GM21367 (cell line): ENCODE results near the gene CEP83.
"Not testable (repeated sequence)": the region's sequence is repeated elsewhere in the genome, so short reads cannot be mapped to it uniquely, and the experiment has no call there.

Experiments used
- ATAC-seq: cut with Tn5 transposase; IDR thresholded peaks from one replicate; pipeline ENCODE4 v1.9.1; 2021; ENCODE audit not compliant: unreplicated experiment

Gene CEP83

DNA sequence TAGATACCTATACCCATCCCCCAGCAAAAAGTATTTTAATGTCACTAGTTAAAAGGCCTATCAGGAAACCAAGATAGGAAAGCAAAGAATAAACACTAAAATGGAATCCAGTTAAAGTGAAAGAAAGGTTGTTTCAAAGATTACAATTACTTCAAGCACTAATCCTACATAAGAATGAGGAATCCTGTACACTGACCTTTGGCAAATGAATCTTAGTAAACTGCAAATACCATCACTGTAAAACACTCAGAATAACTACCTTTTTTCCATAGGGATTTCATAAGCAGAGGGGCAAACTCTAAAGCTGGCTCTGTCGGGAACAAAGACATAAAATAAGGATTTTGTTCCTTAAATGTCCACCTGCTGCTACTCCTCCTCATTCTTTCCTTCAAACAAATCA is 25.9 kb downstream of the CEP83 start:
- ATAC-seq, result no peak

GRCh38 chr12:94430304-94430703 is 29.4 kb downstream of the CEP83 start:
- ATAC-seq, result no peak

- ATAC-seq, result no peak
These were observed 30.0 kb downstream of the CEP83 start for GRCh38 chr12:94429633-94430032.

DNA sequence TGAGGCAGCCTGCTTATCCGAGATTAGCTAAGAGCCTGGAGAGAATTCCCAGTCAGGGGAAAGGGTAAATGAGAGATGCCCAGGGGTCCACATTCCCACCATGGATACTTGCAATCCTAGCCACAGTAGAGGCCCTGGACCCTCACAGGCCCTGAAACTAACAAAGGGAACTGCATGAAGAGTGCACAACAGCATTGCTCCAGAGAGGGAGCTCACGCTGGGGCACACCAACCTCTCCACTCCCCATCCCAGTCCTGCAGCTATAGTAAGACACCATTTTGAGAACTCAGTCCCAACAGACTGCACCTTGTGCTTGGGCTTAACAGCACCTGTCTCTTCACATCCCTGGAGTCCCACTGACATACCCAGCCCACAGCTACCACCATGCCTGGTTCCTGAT is 30.5 kb downstream of the CEP83 start:
- no peak for ATAC-seq

GRCh38 chr12:94427501-94428381 is 31.9 kb downstream of the CEP83 start:
- no peak for ATAC-seq

DNA sequence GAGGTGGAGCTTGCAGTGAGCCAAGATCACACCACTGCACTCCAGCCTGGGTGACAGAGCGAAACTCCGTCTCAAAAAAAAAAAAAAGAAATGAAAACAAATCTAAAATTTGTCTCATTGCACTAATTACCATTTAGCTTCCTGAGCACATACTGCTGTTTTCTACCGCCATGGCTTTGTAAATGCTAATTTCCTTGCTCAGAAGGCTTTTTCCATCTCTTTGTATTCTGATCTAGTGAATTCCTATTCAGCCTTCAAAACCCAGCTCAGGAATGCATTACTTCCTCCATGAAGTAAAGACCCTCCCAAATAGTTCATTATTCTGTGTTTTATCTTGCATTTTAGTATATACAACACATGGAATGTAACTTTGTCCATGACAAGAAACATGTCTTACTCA is 33.6 kb downstream of the CEP83 start:
- ATAC-seq, result no peak

GRCh38 chr12:94424830-94425229 is 34.8 kb downstream of the CEP83 start:
- ATAC-seq, result not testable (repeated sequence)

GRCh38 chr12:94421868-94422740 is 37.6 kb downstream of the CEP83 start:
- ATAC-seq, result no peak

DNA sequence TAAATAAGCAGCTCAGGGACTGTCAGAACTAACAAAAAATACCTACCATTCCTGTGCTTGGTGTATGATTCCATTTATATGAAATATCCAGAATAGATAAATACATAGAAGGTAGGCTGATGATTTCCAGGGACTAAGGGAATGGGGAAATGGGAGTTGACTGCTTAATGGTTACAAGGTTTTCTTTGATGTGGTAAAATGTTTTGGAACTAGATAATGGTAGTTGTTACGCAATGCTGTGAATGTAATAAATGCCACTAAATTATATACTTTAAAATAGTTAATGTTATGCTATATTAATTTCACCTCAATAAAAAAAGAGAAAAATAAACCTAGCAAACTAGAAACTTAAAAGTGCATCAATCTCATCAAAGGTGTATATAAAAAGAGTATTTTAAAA is 41.1 kb downstream of the CEP83 start:
- ATAC-seq, result no peak

GRCh38 chr12:94416613-94417012 is 43.1 kb downstream of the CEP83 start:
- no peak for ATAC-seq

- no peak for ATAC-seq
These were observed 44.6 kb downstream of the CEP83 start for GRCh38 chr12:94415066-94415465.

GRCh38 chr12:94405413-94406116 is 54.1 kb downstream of the CEP83 start:
- ATAC-seq, result peak; percentile 73

- ATAC-seq, result no peak
These were observed 54.8 kb downstream of the CEP83 start for GRCh38 chr12:94404854-94405253.

DNA sequence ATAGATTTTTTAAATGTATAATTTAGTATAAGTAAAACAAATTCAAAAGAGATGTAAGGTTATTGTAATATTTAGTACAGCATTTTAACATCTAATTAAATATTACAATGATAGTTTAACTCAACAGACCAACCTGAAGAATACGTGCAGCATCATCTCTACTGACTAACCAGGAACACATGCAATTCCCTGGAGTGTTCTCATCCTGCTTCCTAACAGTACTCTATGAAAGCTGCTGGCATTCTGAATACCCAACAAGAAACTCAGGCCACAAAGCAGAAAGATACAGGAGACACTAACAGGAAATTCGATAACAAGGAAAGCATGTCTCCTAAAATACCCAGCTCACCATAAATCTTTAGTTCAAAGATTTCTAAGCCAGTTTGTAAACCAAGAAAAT is 58.3 kb downstream of the CEP83 start:
- ATAC-seq, result no peak

GRCh38 chr12:94398685-94399084 is 61.0 kb downstream of the CEP83 start:
- not testable (repeated sequence) for ATAC-seq

GRCh38 chr12:94397401-94397800 is 62.3 kb downstream of the CEP83 start:
- ATAC-seq, result no peak

DNA sequence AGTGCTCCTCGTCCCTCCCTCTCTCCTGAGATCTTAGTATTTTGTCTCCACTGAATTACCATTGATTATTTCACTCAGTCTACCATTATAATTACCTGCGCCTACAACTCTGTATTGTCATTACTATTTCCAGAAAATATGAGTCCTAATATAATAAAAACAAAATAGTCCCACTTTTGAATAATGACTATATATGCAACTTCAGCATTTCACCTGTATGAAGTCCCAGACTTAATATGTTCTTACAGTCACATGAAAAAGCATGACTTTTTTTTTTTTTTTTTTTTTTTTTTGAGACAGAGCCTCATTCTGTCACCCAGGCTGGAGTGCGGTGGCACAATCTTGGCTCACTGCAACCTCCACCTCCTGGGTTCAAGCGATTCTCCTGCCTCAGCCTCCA is 63.7 kb downstream of the CEP83 start:
- ATAC-seq, result not testable (repeated sequence)

DNA sequence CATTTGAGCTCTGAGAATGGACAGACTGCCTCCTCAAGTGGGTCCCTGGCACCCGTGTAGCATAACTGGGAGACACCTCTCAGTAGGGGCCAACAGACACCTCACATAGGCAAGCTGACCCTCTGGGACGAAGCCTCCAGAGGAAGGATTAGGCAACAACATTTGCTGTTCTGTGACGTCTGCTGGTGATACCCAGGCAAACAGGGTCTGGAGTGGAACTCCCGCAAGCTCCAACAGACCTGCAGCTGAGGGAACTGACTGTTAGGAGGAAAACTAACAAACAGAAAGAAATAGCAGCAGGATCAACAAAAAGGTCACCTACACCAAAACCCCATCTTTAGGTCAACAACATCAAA is 69.6 kb downstream of the CEP83 start:
- ATAC-seq, result no peak

DNA sequence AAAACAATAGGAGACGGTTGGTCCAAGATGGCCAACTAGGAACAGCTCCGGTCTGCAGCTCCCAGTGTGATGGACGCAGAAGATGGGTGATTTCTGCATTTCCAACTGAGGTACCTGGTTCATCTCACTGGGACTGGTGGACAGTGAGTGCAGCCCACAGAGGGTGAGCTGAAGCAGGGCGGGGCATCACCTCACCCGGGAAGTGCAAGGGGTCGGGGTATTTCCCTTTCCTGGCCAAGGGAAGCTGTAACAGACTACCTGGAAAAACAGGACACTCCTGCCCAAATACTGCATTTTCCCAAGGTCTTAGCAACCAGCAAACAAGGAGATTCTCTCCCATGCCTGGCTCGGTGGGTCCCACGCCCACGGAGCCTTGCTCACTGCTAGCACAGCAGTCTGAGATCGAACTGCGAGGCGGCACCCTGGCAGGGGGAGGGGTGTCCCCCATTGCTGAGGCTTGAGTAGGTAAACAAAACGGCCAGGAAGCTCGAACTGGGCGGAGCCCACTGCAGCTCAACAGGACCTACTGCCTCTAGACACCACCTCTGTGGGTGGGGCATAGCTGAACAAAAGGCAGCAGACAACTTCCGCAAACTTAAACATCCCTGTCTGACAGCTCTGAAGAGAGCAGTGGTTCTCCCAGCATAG is 70.1 kb downstream of the CEP83 start:
- ATAC-seq, result not testable (repeated sequence)

GRCh38 chr12:94386422-94386821 is 73.2 kb downstream of the CEP83 start:
- ATAC-seq, result no peak

DNA sequence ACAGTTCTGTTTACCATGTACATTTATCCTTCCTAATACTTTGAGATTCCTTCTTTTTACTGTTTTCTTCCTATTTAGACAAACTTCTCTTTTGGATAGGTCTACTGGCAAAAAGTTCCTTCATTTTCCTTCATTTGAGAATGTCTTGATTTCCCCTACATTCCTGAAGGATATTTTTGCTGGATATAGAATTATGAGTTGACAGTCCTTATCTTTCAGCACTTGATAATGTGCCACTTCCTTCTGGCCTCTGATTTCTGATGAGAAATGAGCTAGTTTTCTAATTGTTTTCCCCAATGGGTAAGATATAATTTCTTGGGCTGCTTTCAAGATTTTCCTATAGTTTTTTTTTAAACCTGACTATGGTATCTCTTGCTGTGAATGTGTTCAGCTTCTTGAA is 75.6 kb downstream of the CEP83 start:
- ATAC-seq, result no peak
